HG03469 (cell line): ENCODE data around the gene FARS2.

Experiments
- ATAC-seq: cut with Tn5 transposase; IDR thresholded peaks from one replicate; pipeline ENCODE4 v1.9.1; 2021; ENCODE audit warnings: mild to moderate bottlenecking, moderate library complexity, moderate number of reproducible peaks; ENCODE audit not compliant: unreplicated experiment

Gene FARS2

DNA sequence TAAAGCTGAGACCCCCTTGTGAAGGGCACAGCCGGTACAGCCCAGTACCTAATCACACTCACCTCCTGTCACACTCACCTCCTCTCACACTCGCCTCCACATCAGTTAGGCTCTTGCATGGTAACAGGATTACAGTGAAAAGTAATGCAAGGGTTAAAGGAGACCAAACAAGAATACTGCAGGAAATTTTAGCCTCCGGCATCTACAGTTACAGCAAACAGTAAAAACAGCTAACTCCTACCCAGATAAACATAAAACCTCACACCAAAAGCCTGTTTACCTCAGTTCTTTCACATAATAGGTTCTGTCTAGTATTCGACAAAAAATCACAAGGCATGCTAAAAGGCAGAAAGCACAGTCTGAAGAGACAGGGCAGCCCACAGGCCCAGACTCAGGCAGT lies 55.6 kb downstream of the FARS2 start:
- ATAC-seq: no peak

DNA sequence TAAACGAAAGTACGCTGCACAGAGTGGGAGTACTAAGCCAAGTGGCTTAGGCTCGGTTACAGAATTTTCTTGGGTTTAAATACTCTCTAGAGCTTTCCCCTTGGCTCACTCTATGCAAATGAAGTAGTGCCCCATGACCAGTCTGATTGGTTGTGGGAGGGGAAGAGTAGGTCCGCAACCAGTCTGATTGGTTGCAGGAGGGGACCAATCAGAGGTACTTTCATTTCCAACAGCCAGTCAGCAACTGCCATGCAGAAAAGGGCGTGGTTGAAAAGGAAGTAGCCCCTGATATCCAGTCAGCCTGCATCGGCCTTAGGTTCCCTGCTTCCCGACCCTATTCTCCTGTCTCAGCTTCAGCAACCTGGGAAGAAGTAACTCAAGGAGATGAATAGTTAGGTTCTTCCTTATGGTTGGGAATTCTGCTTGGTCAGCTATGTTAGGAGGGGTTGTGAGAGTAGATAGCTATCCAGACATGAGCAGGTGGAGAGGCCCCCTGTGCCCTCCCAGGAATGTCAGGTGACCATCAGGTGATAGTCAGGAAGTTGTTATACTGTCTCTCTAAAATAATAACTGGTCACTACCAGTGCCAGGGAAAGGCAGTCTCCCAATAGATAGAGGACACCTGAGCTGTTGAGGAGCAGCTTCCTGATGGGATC lies 57.4 kb downstream of the FARS2 start:
- no peak for ATAC-seq

DNA sequence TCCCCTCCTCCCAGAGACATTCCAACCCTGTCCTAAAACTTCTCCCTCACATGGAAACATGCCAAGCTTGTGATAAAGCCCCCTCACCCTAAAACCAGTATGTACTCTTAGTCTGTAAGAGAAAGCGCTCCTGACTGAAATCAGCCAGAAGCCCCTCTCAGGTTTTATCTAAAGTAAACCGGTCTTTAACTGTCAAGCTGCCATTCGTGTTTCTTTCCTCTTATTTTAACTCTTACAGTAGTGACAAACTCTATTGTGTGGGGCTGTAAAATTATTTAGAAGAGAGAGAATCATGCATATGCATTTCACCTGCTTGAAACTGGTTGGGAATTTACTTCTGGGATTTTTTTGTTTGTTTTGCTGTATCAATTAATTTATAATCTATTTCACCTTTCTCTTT lies 62.7 kb downstream of the FARS2 start:
- no peak for ATAC-seq

DNA sequence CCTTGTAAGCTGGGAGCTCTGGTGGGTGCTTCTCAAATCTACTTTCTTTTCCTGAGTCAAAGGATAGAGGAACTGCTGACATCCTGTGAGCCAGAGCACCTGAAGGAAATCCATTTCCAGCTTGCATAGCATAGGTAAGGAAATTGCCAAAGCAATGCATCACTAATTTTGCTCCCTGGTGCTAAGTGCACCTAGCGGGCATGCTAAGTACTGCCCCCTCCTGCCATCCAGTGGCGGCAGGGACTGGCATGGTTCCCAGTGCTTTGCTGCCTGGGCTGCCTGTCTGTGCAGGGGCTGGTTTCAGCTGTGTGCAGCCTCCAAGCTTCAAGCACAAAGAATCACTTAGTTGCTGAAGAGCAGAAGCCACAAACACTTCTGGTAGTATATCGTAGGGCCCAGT lies 63.9 kb downstream of the FARS2 start:
- no peak for ATAC-seq

DNA sequence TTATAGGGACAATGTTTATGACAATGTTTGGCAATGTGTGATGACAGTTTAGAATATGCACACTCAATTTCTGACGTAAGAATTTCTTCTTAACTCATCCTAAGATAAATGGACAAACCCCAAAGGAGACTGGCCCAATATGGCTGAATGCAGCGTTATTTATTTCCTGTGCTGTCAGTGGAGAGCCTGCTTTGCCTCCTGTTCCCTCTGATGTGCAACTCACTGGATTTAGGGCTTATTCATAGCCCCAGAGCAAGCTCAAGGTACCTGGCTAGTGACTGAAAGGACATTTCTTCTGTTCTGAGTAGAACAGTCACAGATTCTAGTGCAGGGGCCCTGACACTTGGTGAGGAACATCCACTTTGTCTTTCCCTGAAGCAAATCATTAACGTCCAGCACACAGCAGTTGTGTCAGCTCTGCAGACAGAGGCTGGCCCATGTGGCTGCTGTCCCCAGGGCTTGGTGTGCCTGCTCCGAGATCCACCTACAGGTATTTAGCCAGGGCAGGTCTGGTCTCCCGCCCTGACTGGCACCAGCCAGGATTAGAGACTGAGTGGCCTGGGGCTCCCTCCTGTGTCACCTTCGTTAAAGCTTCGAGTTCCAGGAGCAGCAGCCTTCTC lies 64.8 kb downstream of the FARS2 start:
- ATAC-seq: no peak

DNA sequence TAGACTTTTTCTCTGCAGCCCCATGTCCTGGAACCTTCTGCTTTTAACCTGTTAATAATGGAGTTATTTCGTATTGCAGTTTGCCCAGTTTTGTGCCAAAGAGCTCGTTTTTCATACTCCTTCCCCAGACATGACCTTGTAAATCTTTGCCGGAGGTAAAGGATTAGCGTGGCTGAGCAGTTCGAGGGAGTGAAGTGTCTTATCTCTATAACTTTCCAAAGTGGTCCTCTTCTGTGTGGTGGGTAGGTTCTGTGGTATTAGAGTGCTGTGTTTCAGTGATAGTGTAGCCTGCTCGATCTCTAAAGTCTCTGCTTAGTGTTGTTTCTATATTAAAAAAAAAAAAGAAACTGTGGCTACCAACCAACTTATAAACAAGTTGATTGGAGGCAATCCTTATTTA lies 67.5 kb downstream of the FARS2 start:
- ATAC-seq: no peak

DNA sequence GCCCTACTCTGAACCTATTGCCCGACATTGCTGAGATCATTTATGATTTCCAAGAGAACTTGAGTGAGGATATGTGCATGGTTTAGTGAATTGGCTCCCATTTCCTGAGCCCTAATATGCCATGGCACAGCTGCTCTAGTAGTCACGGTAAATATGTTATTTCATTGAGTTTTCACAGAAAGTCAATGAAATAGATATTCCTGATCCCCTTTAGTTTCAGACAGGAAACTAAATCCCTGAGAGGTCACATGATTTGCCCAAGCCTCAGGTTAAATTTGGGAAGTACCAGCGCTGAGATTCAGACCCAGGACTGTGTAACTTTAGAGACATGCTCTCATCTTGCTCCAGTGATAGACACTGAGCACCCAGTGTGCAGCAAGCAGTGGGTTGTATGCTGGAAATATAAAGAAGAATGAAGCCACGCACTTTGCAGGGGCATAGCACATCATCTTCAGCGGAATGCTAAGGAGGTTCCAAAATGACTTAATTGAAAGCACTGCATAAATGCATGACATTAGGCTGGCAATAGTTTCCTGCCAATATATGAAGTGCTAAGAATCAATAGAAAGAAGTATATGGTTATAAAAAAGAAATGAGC lies 70.6 kb downstream of the FARS2 start:
- ATAC-seq: no peak

DNA sequence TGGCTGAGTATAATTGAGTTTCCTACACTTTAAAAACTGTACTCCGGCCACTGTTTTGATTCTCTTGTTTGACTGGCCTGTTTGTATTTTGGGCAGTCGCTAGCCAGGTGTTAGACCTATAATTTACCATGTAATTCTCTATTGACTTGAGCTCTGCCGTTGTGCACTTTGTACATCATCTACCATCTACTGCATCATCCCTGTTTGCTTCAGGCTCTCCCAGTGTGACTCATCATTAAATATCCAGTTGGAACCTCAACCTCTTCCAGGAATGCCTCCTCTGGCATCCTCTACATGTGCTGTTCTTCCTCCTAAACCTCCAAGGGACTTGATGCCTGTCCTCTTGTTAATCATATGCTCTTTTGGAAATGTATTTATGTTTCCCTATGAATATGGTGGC lies 72.3 kb downstream of the FARS2 start:
- ATAC-seq: no peak

DNA sequence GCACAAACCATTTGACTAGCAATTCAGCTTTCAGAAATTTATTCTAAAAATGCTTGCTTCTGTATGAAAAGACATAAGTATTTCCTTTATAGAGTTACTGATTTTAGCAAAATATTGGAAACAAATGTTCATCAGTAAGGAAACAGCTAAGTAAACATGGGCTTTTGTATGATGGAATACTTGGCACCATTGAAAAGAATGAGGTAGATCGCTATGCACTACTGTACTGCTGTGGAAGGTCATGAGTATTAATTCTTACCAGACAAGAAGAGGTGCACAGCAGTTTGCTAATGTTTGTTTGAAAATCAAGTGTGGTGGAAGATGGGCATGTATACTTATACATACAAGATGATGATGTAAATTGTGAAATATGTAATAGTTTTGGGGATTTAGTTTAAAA lies 73.0 kb downstream of the FARS2 start:
- ATAC-seq: no peak

DNA sequence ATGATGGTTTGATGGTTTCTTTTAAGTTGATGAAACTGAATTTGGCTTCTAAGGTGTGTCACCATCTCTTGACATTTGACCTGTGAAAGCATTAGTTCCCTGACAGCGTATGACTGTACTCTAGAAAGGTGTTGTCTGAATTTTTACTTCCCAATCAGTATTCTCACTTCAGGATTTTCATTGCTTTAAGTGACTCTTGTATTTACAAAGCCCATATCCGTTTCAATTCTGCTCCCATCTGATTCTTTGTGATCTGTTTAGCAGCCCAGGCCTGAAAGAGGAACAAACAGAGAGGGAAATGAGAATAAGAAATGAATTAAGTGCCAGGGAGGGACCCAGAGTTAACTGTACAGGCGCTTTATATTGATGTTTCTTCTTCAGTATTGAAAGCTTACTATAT lies 73.7 kb downstream of the FARS2 start:
- ATAC-seq: no peak

DNA sequence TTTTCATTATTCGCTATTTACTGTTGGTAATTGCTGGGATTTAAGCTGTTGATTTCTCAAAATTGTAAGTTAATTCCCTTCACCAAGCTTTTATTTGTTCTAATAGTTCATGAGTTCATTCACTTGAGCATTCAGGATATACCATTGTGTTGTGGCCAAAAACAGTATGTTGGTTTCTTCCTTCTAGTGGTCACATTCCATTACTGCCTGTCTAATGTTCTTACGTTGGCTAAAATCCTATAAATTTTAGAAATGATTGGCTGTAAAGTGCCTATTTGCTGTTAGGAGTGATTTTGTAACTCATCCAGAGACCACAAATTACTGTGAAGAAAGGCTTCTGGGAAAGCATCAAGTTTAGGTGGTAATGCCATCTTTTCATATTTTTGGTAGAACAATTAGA lies 76.3 kb downstream of the FARS2 start:
- ATAC-seq: no peak

DNA sequence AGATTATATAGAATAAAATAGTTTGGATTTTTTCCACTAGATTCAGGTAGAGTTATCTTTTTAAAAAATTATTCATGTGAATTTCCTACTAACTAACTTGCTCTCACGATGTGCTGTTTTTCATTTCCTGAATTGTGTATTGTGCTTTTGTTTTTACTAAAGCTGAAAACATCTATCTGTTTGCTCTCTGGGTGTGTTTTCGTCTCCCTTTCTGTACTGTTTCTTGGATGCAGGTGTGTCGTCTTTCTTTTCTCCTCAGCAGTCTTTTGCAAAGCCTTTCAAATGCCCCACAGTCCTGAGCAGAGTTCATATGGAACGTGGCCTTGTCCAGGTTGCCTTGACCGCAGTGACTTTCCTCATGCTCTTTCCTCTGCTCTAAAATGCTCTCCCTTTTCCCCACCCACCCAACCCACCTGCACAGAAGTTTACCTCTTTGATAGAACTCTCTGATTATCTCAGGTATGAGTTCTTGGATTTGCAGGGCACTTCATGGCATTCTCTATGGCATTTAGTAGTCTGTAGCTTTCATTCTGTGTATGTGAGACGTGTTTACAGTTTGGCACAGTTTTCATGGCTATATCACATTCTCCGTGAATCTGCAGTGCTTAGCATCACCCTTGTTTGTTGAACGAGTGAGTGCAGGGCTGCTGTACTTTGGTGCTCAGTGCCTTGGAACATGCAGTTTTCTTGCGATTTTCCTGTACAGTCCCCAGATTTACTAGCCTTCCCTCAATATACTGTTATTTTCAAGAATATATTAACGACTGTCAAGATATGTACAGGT lies 77.1 kb downstream of the FARS2 start:
- ATAC-seq: no peak

DNA sequence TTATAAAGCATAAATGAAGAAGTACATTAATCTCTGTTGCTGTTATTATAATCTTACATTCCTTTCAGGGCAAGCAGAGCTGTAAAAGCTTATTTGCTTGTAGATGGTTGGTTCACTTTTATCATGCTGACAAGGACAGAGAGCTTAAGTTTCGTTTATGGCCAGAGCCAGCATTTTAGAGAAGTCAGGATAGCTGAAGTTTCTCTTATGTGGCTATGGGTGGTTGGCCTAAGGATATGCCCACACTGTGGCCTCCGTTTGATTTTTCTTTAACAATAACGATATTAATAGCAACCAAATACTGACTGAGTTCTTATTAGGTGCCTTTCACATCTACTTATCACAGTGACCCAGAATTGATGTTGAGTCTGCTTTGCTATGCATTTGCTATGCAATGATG lies 78.5 kb downstream of the FARS2 start:
- no peak for ATAC-seq

DNA sequence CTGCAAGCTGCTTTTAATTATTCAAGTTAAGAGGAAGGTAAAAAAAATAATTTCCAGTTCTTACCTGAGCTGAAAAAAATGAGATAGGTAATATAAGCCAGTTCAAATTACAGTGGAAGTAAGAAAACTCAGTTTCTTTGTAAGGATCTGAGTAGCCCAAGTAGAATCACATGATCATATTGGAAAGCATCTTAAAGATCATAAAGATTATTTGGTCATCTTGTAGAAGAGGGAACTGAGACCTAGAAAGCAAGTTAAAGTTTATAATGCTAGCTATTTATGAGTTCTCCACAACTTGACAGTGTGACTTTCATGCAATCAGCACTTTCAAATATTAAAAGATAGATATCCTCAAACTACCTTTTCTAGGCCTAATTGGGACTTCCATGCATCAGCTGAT lies 80.5 kb downstream of the FARS2 start:
- no peak for ATAC-seq

DNA sequence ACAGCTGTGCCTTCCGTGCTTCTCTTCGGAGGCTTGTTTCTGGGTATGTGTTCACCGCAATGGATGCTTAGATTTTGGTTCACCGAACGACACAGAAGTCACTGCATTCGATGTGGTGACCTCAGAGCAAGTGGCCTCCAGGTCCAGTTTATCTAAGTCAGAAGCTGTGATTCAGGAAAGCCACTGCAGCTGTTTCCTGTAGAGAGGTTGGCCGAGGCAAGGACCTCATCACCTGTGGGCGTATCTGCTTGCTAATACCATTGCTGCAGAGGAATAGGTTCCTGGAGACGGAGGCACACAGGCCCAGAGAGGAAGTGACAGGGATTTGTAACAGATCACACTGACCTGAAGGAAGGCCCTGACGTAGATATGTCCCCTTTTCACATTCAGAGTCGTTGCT lies 82.7 kb downstream of the FARS2 start:
- ATAC-seq: no peak

DNA sequence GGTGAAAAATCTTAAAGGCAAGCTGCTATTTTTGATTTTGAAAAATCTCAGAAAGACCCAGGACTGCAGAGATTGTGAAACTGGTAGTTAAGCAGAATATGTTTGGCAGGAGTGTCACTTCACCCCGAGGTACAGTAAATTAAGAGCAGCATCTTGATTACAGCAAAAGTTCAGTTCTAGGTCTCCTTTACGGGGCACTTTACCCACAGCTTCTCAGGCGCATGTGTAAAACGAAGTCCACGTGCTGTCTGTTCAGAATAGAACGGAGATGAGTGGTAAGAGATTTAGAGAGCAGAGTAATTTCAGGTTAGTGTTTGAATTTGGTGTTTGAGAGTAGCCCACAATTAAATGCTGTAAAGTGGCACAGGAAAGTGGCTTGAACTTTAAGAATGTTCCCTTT lies 84.0 kb downstream of the FARS2 start:
- no peak for ATAC-seq

DNA sequence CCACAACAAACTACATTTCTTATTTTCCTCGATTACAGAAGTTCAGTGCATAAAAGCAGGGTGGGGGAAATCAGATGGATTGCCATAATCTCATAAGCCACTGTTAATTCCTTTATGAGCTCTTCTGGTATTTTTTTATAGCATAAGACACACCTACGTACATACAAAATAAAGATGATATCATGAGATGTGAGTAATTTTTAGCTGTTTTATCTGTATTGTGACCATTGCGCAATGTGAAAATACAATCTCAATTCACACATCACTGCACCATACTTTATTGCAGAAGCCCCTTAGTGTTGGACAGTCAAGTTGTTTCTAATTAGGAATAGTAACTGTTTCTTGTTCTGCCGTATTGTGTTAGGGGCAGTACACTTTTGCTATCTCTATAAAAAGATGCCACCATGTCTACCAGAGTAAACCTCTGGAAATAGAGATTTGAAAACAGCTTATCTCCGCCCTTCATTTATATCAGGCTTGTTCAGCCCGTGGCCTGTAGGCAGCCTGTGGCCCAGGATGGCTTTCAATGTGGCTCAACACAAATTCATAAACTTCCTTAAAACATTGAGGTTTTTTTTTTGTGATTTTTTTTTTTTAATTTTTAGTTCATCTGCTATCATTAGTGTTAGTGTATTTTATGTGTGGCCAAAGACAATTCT lies 90.4 kb downstream of the FARS2 start:
- ATAC-seq: no peak

DNA sequence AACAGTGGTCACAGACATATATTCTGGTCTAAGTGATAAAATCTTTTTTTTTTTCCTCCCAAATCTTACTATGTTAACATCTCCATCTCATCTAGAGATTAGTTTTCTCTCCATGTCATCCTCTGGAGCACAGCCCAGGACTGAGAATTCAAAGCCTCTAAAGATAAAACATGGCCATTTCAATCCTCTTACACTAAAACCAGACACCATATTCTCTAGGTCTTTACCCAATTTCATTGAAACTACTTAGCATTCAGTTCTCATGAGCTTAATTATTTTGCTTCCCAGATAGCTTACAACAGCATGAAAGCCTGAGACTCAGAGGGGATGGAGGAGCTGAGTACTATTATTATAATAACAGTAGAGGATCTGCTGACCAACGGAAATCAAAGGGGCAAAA lies 92.7 kb downstream of the FARS2 start:
- no peak for ATAC-seq

DNA sequence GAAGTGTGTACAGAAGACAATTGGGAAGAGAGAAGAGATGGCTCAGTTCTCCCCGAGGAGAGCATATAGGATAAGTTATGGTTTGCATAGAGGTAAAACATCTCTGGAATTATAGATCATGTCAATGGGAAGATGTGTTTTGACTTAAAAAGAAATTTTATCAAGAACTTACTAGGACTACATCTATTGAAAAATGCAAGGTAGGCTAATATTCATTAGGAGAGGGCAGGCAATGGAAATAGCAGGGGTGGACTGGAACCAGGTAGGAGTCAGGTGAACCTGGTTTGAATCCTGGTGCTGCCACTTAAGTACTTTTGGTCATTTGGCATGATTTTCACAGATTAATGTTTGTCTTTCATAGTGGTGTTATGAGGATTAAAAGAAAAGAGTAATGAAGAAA lies 96.2 kb downstream of the FARS2 start:
- no peak for ATAC-seq

DNA sequence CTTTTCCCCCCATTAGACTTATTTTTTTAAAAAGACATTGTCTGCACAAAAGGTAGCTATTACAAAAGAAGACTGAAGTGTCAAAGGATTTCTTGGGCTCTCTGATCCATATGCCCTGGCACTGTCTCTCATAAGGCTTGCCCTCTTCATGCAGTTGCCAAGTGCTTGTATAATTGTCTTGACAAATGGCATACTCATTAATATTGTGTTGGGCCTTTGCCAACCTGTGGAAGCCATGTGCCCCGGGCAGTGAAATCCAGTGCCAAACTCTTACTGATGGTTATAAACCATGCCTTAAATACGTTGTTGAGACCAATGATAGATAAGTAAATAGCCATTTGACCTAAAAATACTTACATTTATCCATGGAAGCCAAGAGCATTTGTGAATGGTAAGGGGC lies 98.1 kb downstream of the FARS2 start:
- no peak for ATAC-seq

DNA sequence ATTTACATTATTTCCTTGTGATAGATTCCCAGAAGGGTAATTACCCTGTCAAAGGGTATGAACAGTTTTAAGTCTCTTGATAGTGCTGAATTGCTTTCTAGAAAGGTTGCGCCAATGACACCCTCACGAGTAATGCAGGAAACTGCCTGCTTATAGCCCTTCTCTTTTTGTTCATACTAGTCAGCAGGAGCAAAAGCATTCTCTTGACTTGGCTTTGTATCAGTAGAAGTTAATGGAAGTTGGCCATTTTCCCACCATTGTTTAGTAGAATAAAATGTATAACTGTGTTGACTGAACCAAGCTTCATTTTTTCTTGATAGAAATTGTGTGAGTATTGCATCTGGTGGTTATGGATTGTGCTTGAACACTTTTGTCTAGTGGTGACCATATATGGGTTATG lies 100.1 kb downstream of the FARS2 start:
- ATAC-seq: no peak
